ENCODE data around the gene PPIP5K1.

DNA sequence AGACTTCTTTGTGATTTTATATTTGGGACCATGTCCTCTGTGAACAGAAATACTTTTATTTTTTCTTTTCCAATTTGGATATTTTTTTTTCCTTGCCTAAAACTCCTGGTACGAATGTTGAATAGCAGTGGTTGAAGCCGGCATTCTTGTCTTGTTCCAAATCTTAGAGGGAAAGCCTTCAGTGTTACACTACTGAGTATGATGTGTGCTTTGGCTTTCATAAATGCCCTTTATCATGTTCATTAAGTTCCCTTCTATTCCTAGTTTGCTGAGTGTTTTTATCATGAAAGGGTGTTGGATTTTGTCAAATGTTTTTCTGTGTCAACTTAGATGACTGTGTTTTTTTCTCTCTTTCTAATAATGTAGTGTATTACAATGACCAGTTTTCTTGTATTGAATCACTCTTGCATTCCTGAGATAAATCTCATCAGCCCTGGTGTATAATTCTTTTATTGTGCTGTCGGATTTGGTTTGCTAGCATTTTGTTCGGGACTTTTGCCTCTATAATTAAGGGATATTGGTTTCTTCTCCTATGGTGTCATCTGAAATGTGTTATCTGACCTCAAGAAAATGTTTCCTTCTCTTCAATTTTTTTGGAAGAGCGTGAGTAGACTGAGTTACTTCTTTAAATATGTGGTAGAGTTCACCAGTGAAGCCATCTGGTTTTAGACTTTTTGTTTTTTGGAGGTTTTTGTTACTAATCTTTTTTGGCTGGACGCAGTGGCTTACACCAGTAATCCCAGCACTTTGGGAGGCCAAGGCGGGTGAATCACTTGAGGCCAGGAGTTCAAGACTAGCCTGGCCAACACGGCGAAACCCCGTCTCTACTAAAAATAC is 39.3 kb downstream of the PPIP5K1 start:
- TF ChIP-seq POLR2A (IDR thresholded peaks at IDR 0.05) (no peak), POLR2AphosphoS5 (IDR thresholded peaks at IDR 0.05) (no peak), CTCF (IDR thresholded peaks at IDR 0.05) (no peak), EP300 (IDR thresholded peaks at IDR 0.05; ENCODE audit: low read depth) (no peak)

Measured in transverse colon (tissue), 4 donors.